Spinal cord (tissue), 10 donors: Measurements from ENCODE around the gene BUB1B. TPM values are rescaled to one million over a fixed set of nuclear protein-coding genes. Genes with fewer than 3 reads are reported as not detected.
A peak's percentile ranks its signal among the peaks of the same experiment; 100 is the strongest.
"Not testable (repeated sequence)": the region's sequence is repeated elsewhere in the genome, so short reads cannot be mapped to it uniquely, and the experiment has no call there.

Source experiments
- DNase-seq, 6 donors: peaks; one replicate each; pipeline versions ENCODE4 v3.0.0 to v3.0.0-alpha.2; 2013 to 2015; ENCODE audit warnings: low spot score in 6 of 6, low read depth in 4 of 6
- H3K27ac ChIP-seq: one replicate; pipeline ENCODE4 v1.5.1; 2013; ENCODE audit warnings: low read depth, low read length, control low read depth
- H3K27me3 ChIP-seq: one replicate; pipeline ENCODE4 v1.6.1; 2013; ENCODE audit warnings: low read length; ENCODE audit not compliant: control insufficient read depth, insufficient read depth
- H3K36me3 ChIP-seq: one replicate; pipeline ENCODE4 v1.6.1; 2013; ENCODE audit warnings: low read length; ENCODE audit not compliant: control insufficient read depth, insufficient read depth
- H3K4me1 ChIP-seq: one replicate; pipeline ENCODE4 v1.6.1; 2013; ENCODE audit warnings: low read length; ENCODE audit not compliant: control insufficient read depth, insufficient read depth
- H3K4me3 ChIP-seq: one replicate; pipeline ENCODE4 v1.5.1; 2013; ENCODE audit warnings: low read depth, low read length, control low read depth
- H3K9me3 ChIP-seq: one replicate; pipeline ENCODE4 v1.6.1; 2013; ENCODE audit warnings: low read length; ENCODE audit not compliant: control insufficient read depth, insufficient read depth
- WGBS: methylation state at CpG from one replicate; pipeline ENCODE4 v1.1.5; 2013; ENCODE audit warnings: missing lambda C conversion rate; ENCODE audit not compliant: insufficient coverage; 5-methylcytosine and 5-hydroxymethylcytosine counted together
- polyA plus RNA-seq, 2 donors: library from polyadenylated mRNA; unstranded; fragments of 120-200 nt; gene quantifications; one replicate each; pipeline ENCODE4 v1.2.1, GENCODE V29; 2013; ENCODE audit not compliant: insufficient read length in 2 of 2
- total RNA-seq, 2 donors: library from RNA; depleted of rRNA in 1 of 2; stranded (reverse); fragments of 120-200 nt in 1 of 2; fragments of >200 nt in 1 of 2; gene quantifications; one replicate each; pipeline versions ENCODE4 v1.2.3 to v1.2.4, GENCODE V29; 2013 to 2014
- donor health status: healthy.

The BUB1B gene
- total and polyA plus RNA-seq, 4 donors = 16.2 to 26.5 (median 20.5) TPM

DNA sequence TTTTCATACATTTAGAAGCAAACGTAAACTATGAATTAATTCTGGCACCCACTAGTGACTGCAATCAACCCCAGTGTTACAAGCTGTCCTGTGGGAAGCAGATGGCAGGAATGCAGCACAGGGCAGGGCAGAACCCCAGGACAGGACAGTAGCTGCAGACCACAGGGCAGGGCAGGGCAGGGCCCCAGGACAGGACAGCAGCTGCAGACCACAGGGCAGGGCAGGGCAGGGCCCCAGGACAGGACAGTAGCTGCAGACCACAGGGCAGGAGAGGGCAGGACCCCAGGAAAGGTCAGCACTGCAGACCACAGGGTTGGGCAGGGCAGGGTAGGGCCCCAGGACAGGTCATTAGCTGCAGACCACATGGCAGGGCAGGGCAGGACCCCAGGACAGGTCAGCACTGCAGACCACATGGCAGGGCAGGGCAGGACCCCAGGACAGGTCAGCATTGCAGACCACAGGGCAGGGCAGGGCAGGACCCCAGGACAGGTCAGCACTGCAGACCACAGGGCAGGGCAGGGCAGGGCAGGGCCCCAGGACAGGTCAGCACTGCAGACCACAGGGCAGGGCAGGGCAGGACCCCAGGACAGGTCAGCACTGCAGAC, 24.9 kb upstream of the BUB1B start:
- H3K4me3 ChIP-seq, H3K4me1 ChIP-seq, H3K27me3 ChIP-seq, H3K36me3 ChIP-seq, H3K9me3 ChIP-seq, H3K27ac ChIP-seq, DNase-seq: not testable (repeated sequence)
- WGBS = 83% methylated on average over 1 of the region's 1 CpG

DNA sequence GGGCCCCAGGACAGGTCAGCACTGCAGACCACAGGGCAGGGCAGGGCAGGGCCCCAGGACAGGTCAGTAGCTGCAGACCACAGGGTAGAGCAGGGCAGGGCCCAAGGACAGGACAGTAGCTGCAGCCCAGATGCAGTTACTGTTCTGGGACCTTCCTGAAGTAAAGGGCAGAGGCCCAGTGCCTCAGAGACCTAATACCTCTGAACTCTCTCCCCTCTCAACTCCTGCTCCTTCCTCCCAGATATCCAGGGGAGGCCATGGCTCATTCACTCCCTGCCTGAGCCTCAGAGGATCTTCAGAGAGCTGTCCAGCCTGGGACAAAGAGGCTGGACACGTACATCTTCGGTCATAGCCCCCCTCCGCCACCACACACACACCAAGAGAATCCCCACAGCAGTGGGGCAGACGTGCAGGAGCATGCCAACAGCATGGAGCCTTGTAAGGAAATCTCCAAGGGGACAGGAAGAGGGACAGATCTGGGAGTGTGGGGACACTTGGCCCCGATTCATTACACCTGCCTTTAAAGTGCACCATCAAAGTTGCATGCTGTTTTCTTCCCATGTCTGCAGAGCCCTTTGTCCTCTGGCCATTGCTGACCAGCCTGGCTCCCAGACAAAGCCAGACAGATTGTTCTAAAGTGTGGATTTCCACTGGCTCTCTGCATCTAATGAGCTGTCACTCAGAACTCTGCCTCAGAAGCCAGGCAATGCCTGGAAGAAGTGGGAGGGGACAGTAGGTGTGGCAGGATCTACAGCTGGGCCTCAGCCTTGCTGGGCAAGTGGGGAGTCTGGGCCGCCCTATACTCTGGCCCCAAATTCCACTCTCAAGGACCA, 24.2 kb upstream of the BUB1B start:
- Histone ChIP-seq H3K27me3 (no peaks in the 10 kb centered on the region), H3K36me3 (no peaks in the 10 kb centered on the region), H3K4me3 (no peak overlapping the region), H3K4me1 (no peaks in the 10 kb centered on the region), H3K27ac (no peak overlapping the region), H3K9me3 (no peaks in the 10 kb centered on the region)
- 47% methylated on average over 3 of the region's 6 CpGs for WGBS
- DNase-seq = no peak

DNA sequence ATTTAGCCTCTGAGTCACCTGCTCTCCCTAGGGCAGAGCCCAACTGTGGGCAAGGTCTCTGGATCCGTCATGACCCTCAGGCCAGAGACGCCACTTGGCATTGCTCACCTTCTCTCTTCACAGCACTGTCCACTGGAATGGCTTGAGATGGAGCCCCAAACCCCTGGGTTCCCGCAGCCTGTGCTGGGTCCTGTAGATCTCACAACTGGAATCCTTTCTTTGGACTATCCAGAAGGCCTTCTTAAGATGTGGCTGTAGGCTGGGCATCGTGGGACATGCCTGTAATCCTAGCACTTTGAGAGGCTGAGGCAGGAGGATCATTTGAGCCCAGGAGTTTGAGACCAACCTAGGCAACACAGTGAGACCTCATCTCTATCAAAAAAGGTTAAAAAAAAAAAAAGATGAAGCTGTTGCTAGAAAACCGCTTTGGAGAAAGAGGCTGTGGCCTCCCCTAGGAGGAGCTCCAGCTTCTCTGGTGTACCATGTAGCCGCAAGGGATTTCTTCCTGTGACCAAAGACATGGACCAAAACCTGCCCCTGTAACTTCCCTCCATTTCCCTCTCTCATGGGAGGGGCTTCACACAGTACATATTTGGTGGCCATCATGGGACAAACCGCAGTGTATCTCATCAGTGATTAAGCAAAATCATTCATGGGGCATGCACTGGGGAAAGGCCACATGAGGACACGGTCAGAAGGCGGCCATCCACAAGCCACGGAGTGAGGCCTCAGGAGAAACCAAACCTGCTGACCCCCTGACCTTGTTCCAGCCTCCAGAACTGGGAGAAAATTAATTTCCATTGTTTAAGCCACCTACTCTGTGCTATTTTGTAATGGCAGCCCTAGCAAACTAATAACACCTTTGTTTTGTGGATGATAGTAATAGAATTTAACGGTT, 23.3 kb upstream of the BUB1B start:
- Histone ChIP-seq H3K9me3 (no peaks in the 10 kb centered on the region), H3K4me3 (no peak overlapping the region), H3K4me1 (no peaks in the 10 kb centered on the region), H3K27ac (no peak overlapping the region), H3K27me3 (no peaks in the 10 kb centered on the region), H3K36me3 (no peaks in the 10 kb centered on the region)
- 89% methylated on average over 4 of the region's 11 CpGs for WGBS
- no peak for DNase-seq

DNA sequence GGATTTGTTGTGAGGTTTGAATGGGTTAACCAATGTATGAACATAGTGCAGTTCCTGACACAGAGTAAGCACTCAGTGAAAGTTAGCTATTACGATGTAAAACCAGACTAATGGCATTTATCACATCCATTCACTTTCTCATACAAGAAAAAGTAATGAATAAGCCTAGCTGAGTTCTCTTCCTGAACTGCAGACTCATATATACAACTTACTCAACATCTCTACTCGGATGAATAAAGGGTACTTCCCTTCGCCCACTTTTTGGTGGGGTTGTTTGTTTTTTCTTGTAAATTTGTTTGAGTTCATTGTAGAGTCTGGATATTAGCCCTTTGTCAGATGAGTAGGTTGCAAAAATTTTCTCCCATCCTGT, 22.7 kb upstream of the BUB1B start:
- H3K4me3 ChIP-seq, H3K36me3 ChIP-seq, H3K27ac ChIP-seq, H3K9me3 ChIP-seq, H3K4me1 ChIP-seq, DNase-seq, H3K27me3 ChIP-seq: not testable (repeated sequence)
- no CpG with 5 or more reads among the region's 3 CpGs for WGBS

DNA sequence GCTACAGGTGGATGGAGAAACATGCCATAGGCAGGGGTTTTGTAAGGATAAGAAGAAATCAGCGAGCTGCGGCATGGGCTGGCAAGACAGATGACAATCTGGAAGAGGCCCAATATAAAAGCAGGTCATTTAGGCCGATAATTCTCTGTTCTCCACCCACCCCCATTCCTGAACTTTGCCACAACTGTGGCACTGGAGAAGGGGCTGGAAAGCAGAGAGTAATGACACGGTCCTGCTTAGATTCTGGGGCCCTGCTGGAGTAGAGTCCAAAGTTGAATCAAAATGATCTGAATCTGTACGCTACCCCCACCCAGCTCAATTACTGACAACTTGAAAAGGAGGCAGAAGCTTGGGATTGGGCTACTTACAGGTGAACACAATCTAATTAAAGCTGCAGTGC, 18.4 kb upstream of the BUB1B start:
- Histone ChIP-seq H3K4me1 (no peaks in the 10 kb centered on the region), H3K4me3 (no peak overlapping the region), H3K27me3 (no peaks in the 10 kb centered on the region), H3K36me3 (no peaks in the 10 kb centered on the region), H3K27ac (no peak overlapping the region), H3K9me3 (no peaks in the 10 kb centered on the region)
- no peak for DNase-seq
- no CpG with 5 or more reads among the region's 5 CpGs for WGBS

DNA sequence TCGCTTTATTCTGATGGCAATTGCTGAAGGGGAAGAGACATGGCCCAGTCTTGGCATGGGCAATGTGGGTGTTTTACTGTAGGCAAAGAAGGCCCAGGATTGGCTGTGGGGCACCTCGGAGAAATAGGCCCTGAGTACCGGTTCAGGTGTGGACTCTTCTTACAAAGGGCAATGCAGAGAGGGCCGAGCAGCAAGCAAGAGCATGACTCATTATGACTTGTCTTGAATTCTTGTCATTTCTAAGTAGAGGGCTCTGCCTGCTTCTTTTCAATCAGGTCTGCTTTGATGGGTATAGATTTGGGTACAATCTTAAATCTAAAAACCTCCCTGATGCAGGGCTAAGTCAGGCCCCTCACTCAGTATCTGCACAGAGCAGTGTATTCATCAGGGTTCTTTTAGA, 14.8 kb upstream of the BUB1B start:
- Histone ChIP-seq H3K27me3 (no peaks in the 10 kb centered on the region), H3K36me3 (no peaks in the 10 kb centered on the region), H3K27ac (no peak overlapping the region), H3K9me3 (no peaks in the 10 kb centered on the region), H3K4me3 (no peak overlapping the region), H3K4me1 (no peaks in the 10 kb centered on the region)
- no peak for DNase-seq
- 96% methylated on average over 4 of the region's 4 CpGs for WGBS

DNA sequence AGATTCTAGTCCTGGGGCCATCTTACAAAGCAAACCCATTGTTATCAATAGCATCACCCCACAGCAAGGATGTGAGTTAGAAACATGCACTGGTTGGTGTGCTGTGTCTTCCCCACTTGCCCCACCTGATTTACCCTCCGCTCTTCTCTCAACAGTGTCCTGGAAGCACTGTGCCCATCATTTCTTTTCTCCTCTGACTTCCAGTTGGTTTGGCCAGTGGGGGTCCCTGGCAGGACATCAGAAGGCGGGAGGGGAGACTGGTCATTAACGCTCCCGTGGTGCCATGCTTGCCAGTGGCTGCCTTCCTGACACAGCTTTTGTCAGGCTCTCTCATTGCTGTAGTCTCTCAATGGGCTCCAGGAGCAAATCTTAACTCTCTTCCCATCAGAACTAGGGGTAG, 11.5 kb upstream of the BUB1B start:
- H3K36me3 ChIP-seq = no peaks in the 10 kb centered on the region
- no peaks in the 10 kb centered on the region for H3K9me3 ChIP-seq
- no peaks in the 10 kb centered on the region for H3K27me3 ChIP-seq
- H3K4me1 ChIP-seq = no peaks in the 10 kb centered on the region
- DNase-seq = no peak
- 62% methylated on average over 4 of the region's 4 CpGs for WGBS
- no peak overlapping the region for H3K27ac ChIP-seq
- H3K4me3 ChIP-seq = no peak overlapping the region

DNA sequence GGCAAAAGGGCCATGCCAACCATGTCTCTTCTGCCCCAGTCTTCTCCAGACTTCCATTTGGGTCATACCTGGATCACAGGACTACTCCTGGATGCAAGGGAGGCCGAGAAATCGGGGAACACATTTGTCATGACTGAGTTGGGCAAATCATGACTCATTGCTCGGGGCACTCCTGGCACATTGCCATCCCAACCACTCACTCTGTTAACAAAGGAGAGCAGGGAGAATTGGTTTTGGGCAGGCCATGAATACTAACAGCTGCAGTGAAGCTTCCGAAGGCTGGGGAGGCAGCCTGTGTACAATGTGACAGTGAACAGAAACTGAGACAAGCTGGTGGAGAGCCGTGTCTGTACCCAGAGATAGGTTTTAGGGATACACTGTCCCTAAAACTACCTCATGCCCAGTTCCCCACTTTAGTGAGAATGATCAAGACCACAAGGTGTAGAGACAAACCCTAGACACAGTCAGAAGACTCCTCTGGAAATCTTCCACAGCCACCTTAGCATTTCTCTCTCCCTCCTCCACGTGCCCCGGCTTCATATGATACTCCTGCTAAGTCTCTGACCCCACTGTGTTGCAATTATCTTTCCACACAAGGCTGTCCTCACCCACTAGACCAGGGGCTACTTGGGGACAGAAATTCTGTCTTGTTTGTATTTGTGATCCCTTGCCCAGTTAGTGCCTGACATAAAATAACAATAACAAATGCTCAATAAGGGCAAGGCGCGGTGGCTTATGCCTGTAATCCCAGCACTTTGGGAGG, 10.5 kb upstream of the BUB1B start:
- 45% methylated on average over 2 of the region's 9 CpGs for WGBS
- H3K9me3 ChIP-seq = no peaks in the 10 kb centered on the region
- H3K27ac ChIP-seq = no peak overlapping the region
- H3K4me3 ChIP-seq = no peak overlapping the region
- H3K4me1 ChIP-seq = no peaks in the 10 kb centered on the region
- no peaks in the 10 kb centered on the region for H3K36me3 ChIP-seq
- no peaks in the 10 kb centered on the region for H3K27me3 ChIP-seq
- peak in 3 of 6 donors; percentile 5 to 73 (median 53) for DNase-seq

DNA sequence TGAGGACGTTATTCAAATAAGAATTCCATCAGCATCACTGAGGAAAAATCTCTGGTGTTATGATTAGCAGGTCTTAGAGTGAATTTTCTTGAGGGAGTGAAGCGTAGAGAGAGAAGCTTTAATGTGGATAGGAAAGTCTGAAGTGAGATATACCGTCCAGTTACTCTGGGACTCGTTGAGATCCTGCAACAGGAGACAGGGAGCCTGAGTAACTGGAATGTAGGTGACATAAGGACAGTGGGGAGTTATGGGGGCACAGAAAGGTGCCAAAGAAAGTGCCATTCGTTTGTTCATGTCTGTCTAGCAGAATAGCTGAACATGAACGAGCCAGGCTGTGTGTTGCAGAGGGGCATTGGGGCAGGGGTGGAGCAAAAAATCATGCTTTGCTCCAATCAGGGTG, 9.4 kb upstream of the BUB1B start:
- no peak overlapping the region for H3K4me3 ChIP-seq
- H3K4me1 ChIP-seq = no peaks in the 10 kb centered on the region
- H3K27me3 ChIP-seq = no peaks in the 10 kb centered on the region
- no peak for DNase-seq
- no peaks in the 10 kb centered on the region for H3K36me3 ChIP-seq
- no peaks in the 10 kb centered on the region for H3K9me3 ChIP-seq
- WGBS = 82% methylated on average over 5 of the region's 6 CpGs
- no peak overlapping the region for H3K27ac ChIP-seq
